WI38 (cell line): ENCODE results near the gene BCL2L11.

ENCODE experiments used
- H3K4me3 ChIP-seq: 2 replicates; pipeline ENCODE4 v1.5.1; 2011; ENCODE audit warnings: low read depth, mild to moderate bottlenecking, control low read depth, low read length
- TF ChIP-seq, protein P1 (sequence below): IDR thresholded peaks from 2 replicates; pipeline ENCODE4 v1.5.1; 2012; ENCODE audit warnings: low read depth, mild to moderate bottlenecking, control low read depth, low read length

The BCL2L11 gene

DNA sequence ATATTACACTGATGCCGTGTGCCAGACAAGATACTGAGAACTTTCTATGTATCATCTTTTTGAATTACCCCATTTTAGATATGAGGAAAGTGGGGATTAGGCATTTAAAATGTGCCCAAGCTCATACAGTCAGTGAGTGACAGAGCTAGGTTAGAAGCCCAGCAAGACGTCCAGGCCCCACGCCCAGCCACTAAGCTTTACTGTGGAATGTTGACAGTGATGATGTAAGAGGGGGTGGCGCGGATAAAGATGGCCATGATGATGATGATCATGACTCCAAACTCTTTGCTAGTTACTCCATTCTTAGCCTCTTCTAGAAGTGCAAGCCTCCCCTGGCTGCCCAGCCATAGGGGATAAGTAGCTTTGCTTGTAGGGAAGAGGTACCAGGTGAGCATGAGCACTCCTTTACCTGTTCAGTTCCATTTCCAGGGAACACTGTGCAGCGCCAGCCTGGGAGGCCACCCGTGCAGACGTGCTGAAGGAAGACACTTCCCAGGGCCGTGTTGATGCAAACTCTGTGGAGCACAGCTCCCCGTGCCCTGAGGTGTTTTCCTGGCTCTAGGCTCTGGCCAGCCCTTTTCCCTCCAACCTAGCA is 65.5 kb downstream of the BCL2L11 start:
- TF ChIP-seq, protein P1, sequence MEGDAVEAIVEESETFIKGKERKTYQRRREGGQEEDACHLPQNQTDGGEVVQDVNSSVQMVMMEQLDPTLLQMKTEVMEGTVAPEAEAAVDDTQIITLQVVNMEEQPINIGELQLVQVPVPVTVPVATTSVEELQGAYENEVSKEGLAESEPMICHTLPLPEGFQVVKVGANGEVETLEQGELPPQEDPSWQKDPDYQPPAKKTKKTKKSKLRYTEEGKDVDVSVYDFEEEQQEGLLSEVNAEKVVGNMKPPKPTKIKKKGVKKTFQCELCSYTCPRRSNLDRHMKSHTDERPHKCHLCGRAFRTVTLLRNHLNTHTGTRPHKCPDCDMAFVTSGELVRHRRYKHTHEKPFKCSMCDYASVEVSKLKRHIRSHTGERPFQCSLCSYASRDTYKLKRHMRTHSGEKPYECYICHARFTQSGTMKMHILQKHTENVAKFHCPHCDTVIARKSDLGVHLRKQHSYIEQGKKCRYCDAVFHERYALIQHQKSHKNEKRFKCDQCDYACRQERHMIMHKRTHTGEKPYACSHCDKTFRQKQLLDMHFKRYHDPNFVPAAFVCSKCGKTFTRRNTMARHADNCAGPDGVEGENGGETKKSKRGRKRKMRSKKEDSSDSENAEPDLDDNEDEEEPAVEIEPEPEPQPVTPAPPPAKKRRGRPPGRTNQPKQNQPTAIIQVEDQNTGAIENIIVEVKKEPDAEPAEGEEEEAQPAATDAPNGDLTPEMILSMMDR = no peak
- no peak overlapping the region for H3K4me3 ChIP-seq

DNA sequence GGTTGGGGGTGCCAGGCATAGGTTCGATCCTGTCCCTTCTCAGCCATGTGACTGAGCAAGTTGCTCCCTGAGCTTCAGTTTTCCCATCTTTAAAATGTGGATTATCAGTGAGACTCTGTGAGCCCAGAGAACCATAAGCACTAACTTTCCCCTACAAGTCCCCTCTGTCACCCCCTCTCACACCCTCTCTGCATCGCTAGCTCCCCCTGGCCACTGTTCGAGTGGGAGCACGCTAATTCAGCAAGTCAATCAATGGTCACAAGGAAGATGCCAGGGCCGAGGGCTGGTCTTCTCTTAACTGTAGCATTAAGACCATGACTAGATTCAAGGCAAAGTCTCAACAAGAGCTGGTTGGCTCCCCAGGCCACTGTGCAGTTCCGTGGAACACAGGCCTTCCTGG is 66.2 kb downstream of the BCL2L11 start:
- TF ChIP-seq, protein P1 = no peak

DNA sequence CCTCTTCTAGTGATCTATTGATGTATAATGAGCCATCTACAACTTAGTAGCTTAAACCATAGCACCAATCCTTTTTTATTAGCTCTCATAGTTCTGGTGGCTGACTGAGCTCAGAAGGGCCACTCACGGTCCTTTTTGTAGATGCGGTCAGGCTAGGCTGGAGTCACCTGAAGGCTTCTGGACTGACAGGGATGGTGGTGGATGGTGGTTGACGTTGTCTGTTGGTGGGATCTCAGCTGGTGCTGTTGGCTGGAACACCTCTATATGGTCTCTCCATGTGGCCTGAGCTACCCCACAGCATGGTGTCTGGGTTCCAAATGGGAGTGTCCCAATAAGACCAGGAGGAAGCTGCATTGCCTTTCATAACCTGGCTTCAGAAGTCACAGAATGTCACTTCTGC is 68.0 kb downstream of the BCL2L11 start:
- TF ChIP-seq, protein P1 = no peak
- H3K4me3 ChIP-seq = no peak overlapping the region

More for the DNA sequence above, 66.2 kb downstream of the BCL2L11 start:
- no peak overlapping the region for H3K4me3 ChIP-seq

DNA sequence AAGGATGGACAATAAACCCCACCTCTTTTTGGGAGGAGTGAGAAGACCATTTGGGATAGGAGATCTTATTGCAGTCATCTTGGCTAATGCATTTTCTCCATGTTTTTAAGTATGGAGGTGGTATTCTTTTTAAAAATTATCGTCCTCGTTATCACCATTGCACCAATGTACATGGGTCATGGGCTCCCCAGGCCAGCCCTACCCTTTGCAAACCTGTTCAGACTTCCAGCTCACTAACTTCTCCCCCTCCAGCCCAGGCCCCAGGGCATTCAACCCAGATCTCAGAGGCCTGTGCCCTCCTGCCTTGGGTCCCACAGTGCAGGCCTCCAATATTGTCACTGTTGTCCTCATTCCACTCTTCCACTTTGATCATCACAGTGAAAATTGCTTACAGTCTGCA is 68.4 kb downstream of the BCL2L11 start:
- TF ChIP-seq, protein P1 = no peak
- H3K4me3 ChIP-seq = no peak overlapping the region

DNA sequence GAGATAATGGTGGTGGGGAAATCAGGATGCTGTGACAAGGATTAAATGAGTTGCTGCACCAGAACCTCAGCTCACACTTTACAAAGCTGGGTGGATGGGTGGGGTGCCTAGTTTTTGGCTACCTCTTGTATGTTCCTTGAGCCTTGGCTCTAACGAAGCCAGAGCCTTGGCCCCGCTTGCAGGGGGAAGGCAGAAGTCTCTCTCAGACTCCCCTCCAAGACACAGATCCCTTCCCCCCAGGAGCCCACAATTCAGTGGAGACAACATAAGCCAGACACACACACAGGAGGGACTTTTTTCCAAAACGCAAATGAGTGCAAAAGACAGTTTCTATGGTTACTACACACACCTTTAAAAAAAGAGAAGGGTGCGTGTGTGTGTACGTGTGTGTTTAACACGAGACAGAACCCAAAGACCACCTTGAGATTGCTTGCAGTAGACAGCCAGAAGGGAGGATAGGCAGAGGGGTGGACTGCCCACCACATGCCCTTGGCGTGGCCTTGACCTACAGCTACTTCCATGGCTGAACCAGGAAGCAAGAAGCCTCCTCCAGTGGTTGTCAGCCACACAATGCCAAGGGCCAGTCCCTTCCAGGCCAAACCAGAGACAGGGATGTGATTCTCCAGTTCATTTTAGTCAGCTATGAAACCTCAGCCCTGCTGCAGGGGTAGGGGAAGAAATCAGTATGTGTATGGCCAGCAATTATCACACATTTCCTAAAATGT is 70.3 kb downstream of the BCL2L11 start:
- no peak overlapping the region for H3K4me3 ChIP-seq
- TF ChIP-seq, protein P1 = no peak

DNA sequence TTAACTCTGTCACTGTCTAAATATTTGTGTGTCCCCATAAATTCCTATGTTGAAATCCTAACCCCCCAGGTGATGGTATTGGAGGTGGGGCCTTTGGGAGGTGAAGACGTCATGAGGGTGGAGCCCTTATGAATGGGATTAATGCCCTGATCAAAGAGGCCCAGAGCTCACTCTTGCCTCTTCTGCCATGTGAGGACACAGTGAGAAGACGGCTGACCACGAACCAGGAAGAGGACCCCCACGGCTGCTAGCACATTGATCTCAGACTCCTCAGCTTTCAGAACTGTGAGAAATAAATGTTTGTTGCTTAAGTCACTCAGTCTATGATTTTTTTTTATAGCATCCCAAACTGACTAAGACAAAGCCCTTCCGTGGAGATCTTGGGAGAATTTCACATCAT is 71.2 kb downstream of the BCL2L11 start:
- TF ChIP-seq, protein P1 = no peak
- H3K4me3 ChIP-seq = no peak overlapping the region

DNA sequence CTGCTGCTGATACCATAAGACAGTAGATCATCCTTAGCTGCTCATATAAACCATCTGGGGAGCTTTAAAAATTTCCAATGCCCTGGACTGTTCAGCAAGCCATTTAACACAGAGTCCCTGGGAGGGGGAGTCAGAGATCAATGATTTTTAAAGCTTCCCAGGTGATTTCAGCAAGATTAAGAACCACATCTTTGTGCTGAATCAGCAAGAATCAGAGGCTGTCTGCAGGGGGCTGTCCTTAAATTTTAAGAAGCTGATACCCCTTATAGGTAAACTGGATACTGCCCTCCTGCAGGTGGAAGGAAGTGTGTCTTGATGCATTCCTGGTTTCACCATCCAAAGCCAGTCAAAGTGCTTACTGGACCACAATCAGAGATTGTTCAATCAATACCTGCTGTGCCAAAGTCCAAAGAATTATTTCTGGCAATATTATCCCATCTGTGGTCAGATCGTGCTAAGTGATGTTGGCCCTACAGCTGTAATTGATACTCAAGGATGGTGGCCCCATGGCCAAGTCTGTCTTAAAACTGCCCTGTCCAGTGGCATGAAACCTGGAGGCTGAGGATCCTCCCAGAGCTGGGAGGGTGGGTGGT is 72.2 kb downstream of the BCL2L11 start:
- TF ChIP-seq, protein P1 = no peak
- no peak overlapping the region for H3K4me3 ChIP-seq
